Thymus (tissue), 11 donors: ENCODE results near the gene MYO1E. TPM values are rescaled to one million over a fixed set of nuclear protein-coding genes. Genes with fewer than 3 reads are reported as not detected.
A peak's percentile ranks its signal among the peaks of the same experiment; 100 is the strongest.
"Not testable (repeated sequence)": the region's sequence is repeated elsewhere in the genome, so short reads cannot be mapped to it uniquely, and the experiment has no call there.

Experiments
- DNase-seq, 9 donors: peaks; one replicate each; pipeline ENCODE4 v3.0.0-alpha.2; 2013; ENCODE audit warnings: low spot score in 9 of 9, low read depth in 6 of 9, missing footprints in 1 of 9
- H3K27ac ChIP-seq, 2 donors: one replicate each; pipeline ENCODE4 v1.5.1; 2013; ENCODE audit warnings: control low read depth in 1 of 2, low read depth in 1 of 2, low read length in 1 of 2, mild to moderate bottlenecking in 1 of 2, moderate library complexity in 1 of 2
- H3K27me3 ChIP-seq, 2 donors: one replicate each; pipeline ENCODE4 v1.5.1; 2013; ENCODE audit warnings: low read length in 1 of 2; ENCODE audit not compliant: control insufficient read depth in 2 of 2, insufficient read depth in 1 of 2
- H3K36me3 ChIP-seq, 2 donors: one replicate each; pipeline ENCODE4 v1.5.1; 2013; ENCODE audit warnings: low read length in 1 of 2, mild to moderate bottlenecking in 1 of 2, moderate library complexity in 1 of 2; ENCODE audit not compliant: control insufficient read depth in 2 of 2, insufficient read depth in 2 of 2
- H3K4me1 ChIP-seq, 2 donors: one replicate each; pipeline ENCODE4 v1.5.1; 2013; ENCODE audit warnings: low read length in 2 of 2; ENCODE audit not compliant: control insufficient read depth in 2 of 2, insufficient read depth in 2 of 2
- H3K4me3 ChIP-seq, 2 donors: one replicate each; pipeline ENCODE4 v1.5.1; 2013; ENCODE audit warnings: low read length in 2 of 2, control low read depth in 1 of 2, mild to moderate bottlenecking in 1 of 2
- H3K9me3 ChIP-seq, 2 donors: one replicate each; pipeline ENCODE4 v1.5.1; 2013; ENCODE audit warnings: low read length in 1 of 2, mild to moderate bottlenecking in 1 of 2; ENCODE audit not compliant: control insufficient read depth in 2 of 2, insufficient read depth in 1 of 2
- WGBS: extraction: QIAGEN DNeasy Blood & Tissue Kit; methylation state at CpG from one replicate; pipeline ENCODE4 v1.1.7; 2013; 5-methylcytosine and 5-hydroxymethylcytosine counted together
- polyA plus RNA-seq: library from polyadenylated mRNA; stranded (reverse); fragments of 200-250 nt; gene quantifications from one replicate; pipeline ENCODE4 v1.2.3, GENCODE V29; 2013
- total RNA-seq: library from RNA; stranded (reverse); fragments of 120-200 nt; gene quantifications from one replicate; pipeline ENCODE4 v1.2.4, GENCODE V29; 2013
- donor health status: healthy.

MYO1E gene
- total and polyA plus RNA-seq, 2 donors: 15.5 to 59.8 TPM

GRCh38 chr15:59406446-59406845 lies 33.8 kb upstream of the MYO1E start:
- 66% methylated on average over 3 of the region's 3 CpGs for WGBS
- no peak for DNase-seq
- Histone ChIP-seq H3K27ac (no peak overlapping the region), H3K27me3 (no peaks in the 10 kb centered on the region), H3K4me3 (no peak overlapping the region), H3K9me3 (no peaks in the 10 kb centered on the region), H3K4me1 (peaks cover 0 to 2% of the 10 kb centered on the region in 2 donors), H3K36me3 (no peaks in the 10 kb centered on the region)

- H3K36me3 ChIP-seq: no peaks in the 10 kb centered on the region
- WGBS: 84% methylated on average over 7 of the region's 7 CpGs
- H3K27ac ChIP-seq: no peak overlapping the region
- no peaks in the 10 kb centered on the region for H3K27me3 ChIP-seq
- no peak overlapping the region for H3K4me3 ChIP-seq
- H3K4me1 ChIP-seq: peaks cover 0 to 7% of the 10 kb centered on the region in 2 donors
- H3K9me3 ChIP-seq: no peaks in the 10 kb centered on the region
- DNase-seq: no peak
Observed at GRCh38 chr15:59405079-59405478, 32.4 kb upstream of the MYO1E start.

GRCh38 chr15:59401824-59402569 lies 29.3 kb upstream of the MYO1E start:
- H3K27me3 ChIP-seq: no peaks in the 10 kb centered on the region
- peaks cover 0 to 4% of the 10 kb centered on the region in 2 donors for H3K4me1 ChIP-seq
- H3K4me3 ChIP-seq: no peak overlapping the region
- H3K36me3 ChIP-seq: no peaks in the 10 kb centered on the region
- no peak for DNase-seq
- no peaks in the 10 kb centered on the region for H3K9me3 ChIP-seq
- no peak overlapping the region for H3K27ac ChIP-seq
- WGBS: 91% methylated on average over 15 of the region's 15 CpGs

GRCh38 chr15:59401051-59401823 lies 28.6 kb upstream of the MYO1E start:
- 96% methylated on average over 10 of the region's 10 CpGs for WGBS
- not testable (repeated sequence) for H3K27ac ChIP-seq, H3K27me3 ChIP-seq, H3K9me3 ChIP-seq, H3K36me3 ChIP-seq, DNase-seq, H3K4me1 ChIP-seq, H3K4me3 ChIP-seq

- H3K36me3 ChIP-seq: no peaks in the 10 kb centered on the region
- no peaks in the 10 kb centered on the region for H3K9me3 ChIP-seq
- DNase-seq: no peak
- no peaks in the 10 kb centered on the region for H3K27me3 ChIP-seq
- 95% methylated on average over 13 of the region's 13 CpGs for WGBS
- H3K27ac ChIP-seq: no peak overlapping the region
- H3K4me3 ChIP-seq: no peak overlapping the region
- peaks cover 0 to 4% of the 10 kb centered on the region in 2 donors for H3K4me1 ChIP-seq
Observed at GRCh38 chr15:59400103-59400813, 27.6 kb upstream of the MYO1E start.

GRCh38 chr15:59399465-59400102 lies 26.9 kb upstream of the MYO1E start:
- H3K27ac ChIP-seq: no peak overlapping the region
- 55% methylated on average over 7 of the region's 7 CpGs for WGBS
- H3K36me3 ChIP-seq: no peaks in the 10 kb centered on the region
- peaks cover 0 to 4% of the 10 kb centered on the region in 2 donors for H3K4me1 ChIP-seq
- H3K4me3 ChIP-seq: no peak overlapping the region
- no peaks in the 10 kb centered on the region for H3K27me3 ChIP-seq
- H3K9me3 ChIP-seq: no peaks in the 10 kb centered on the region
- DNase-seq: peak in 2 of 9 donors; percentile 11 to 27

- WGBS: 94% methylated on average over 1 of the region's 1 CpG
- no peak for DNase-seq
- Histone ChIP-seq H3K27ac (no peak overlapping the region), H3K36me3 (no peaks in the 10 kb centered on the region), H3K4me3 (no peak overlapping the region), H3K27me3 (no peaks in the 10 kb centered on the region), H3K9me3 (no peaks in the 10 kb centered on the region), H3K4me1 (peaks cover 0 to 4% of the 10 kb centered on the region in 2 donors)
Observed at GRCh38 chr15:59398220-59398619, 25.5 kb upstream of the MYO1E start.

GRCh38 chr15:59396679-59397078 lies 24.0 kb upstream of the MYO1E start:
- H3K27me3 ChIP-seq: no peaks in the 10 kb centered on the region
- DNase-seq: no peak
- WGBS: 80% methylated on average over 3 of the region's 3 CpGs

More at GRCh38 chr15:59396679-59397078, 24.0 kb upstream of the MYO1E start:
- no peaks in the 10 kb centered on the region for H3K9me3 ChIP-seq
- H3K27ac ChIP-seq: no peak overlapping the region
- H3K4me1 ChIP-seq: peaks cover 0 to 4% of the 10 kb centered on the region in 2 donors
- no peaks in the 10 kb centered on the region for H3K36me3 ChIP-seq
- no peak overlapping the region for H3K4me3 ChIP-seq
